ENCODE results near the gene CT45A5.
"Not testable (repeated sequence)": the region's sequence is repeated elsewhere in the genome, so short reads cannot be mapped to it uniquely, and the experiment has no call there.

- not testable (repeated sequence) for TF ChIP-seq POLR2A, POLR2AphosphoS5 (IDR thresholded peaks at IDR 0.05; ENCODE audit: low read depth, low read length)
Observed at GRCh38 chrX:135734666-135735065, 50.6 kb downstream of the CT45A5 start.
